T-helper 2 cell (primary cell): ENCODE results near the gene GPR137C.
"Not testable (repeated sequence)": the region's sequence is repeated elsewhere in the genome, so short reads cannot be mapped to it uniquely, and the experiment has no call there.

Source experiments
- DNase-seq, 5 experiments: peaks; one replicate each; pipeline versions ENCODE4 v3.0.0 to v3.0.0-alpha.2; 2012 to 2022

Gene GPR137C

GRCh38 chr14:52568454-52568853, 15.8 kb downstream of the GPR137C start:
- DNase-seq = not testable (repeated sequence)

GRCh38 chr14:52575858-52576257, 23.2 kb downstream of the GPR137C start:
- no peak for DNase-seq

GRCh38 chr14:52583544-52583943, 30.9 kb downstream of the GPR137C start:
- no peak for DNase-seq

- no peak for DNase-seq
Measured at GRCh38 chr14:52589646-52590045, 37.0 kb downstream of the GPR137C start.

- no peak for DNase-seq
Measured at GRCh38 chr14:52590318-52590717, 37.7 kb downstream of the GPR137C start.

- DNase-seq = no peak
Measured at GRCh38 chr14:52596320-52596719, 43.7 kb downstream of the GPR137C start.

- no peak for DNase-seq
Measured at GRCh38 chr14:52596861-52597260, 44.2 kb downstream of the GPR137C start.

GRCh38 chr14:52598568-52598967, 45.9 kb downstream of the GPR137C start:
- no peak for DNase-seq

- DNase-seq = no peak
Measured at GRCh38 chr14:52599974-52600373, 47.3 kb downstream of the GPR137C start.

GRCh38 chr14:52602131-52602530, 49.5 kb downstream of the GPR137C start:
- DNase-seq = no peak

GRCh38 chr14:52607061-52607460, 54.4 kb downstream of the GPR137C start:
- no peak for DNase-seq

- DNase-seq = no peak
Measured at GRCh38 chr14:52609445-52610044, 56.9 kb downstream of the GPR137C start.

- DNase-seq = no peak
Measured at GRCh38 chr14:52610187-52610586, 57.6 kb downstream of the GPR137C start.

- no peak for DNase-seq
Measured at GRCh38 chr14:52618602-52619001, 66.0 kb downstream of the GPR137C start.

- no peak for DNase-seq
Measured at GRCh38 chr14:52619687-52620086, 67.1 kb downstream of the GPR137C start.

GRCh38 chr14:52640137-52640536, 87.5 kb downstream of the GPR137C start:
- peak in 1 of 5 experiments; percentile 15 for DNase-seq

- no peak for DNase-seq
Measured at GRCh38 chr14:52641745-52642144, 89.1 kb downstream of the GPR137C start.

GRCh38 chr14:52649511-52649910, 96.9 kb downstream of the GPR137C start:
- DNase-seq = no peak

GRCh38 chr14:52650774-52651173, 98.1 kb downstream of the GPR137C start:
- DNase-seq = no peak

GRCh38 chr14:52656905-52657304, 104.3 kb downstream of the GPR137C start:
- no peak for DNase-seq

GRCh38 chr14:52660325-52660724, 107.7 kb downstream of the GPR137C start:
- no peak for DNase-seq

GRCh38 chr14:52660832-52661231, 108.2 kb downstream of the GPR137C start:
- no peak for DNase-seq

GRCh38 chr14:52661314-52661713, 108.7 kb downstream of the GPR137C start:
- peak in 1 of 5 experiments; percentile 20 for DNase-seq

GRCh38 chr14:52663850-52664249, 111.2 kb downstream of the GPR137C start:
- no peak for DNase-seq

GRCh38 chr14:52678591-52678990, 126.0 kb downstream of the GPR137C start:
- DNase-seq = peak in 1 of 5 experiments; percentile 26
